GM21423 (cell line): ENCODE data around the gene SNX24.
A peak's percentile ranks its signal among the peaks of the same experiment; 100 is the strongest.
"Not testable (repeated sequence)": the region's sequence is repeated elsewhere in the genome, so short reads cannot be mapped to it uniquely, and the experiment has no call there.

Experiments
- ATAC-seq: cut with Tn5 transposase; IDR thresholded peaks from one replicate; pipeline ENCODE4 v1.9.1; 2021; ENCODE audit warnings: mild to moderate bottlenecking, moderate library complexity; ENCODE audit not compliant: unreplicated experiment

The SNX24 gene

GRCh38 chr5:122870219-122870856 lies 24.9 kb downstream of the SNX24 start:
- ATAC-seq, result no peak

GRCh38 chr5:122871661-122872060 lies 26.2 kb downstream of the SNX24 start:
- no peak for ATAC-seq

- no peak for ATAC-seq
Observed at GRCh38 chr5:122874179-122874875, 28.9 kb downstream of the SNX24 start.

- peak; percentile 59 for ATAC-seq
Observed at GRCh38 chr5:122877518-122877917, 32.1 kb downstream of the SNX24 start.

- no peak for ATAC-seq
Observed at GRCh38 chr5:122879076-122879475, 33.7 kb downstream of the SNX24 start.

- no peak for ATAC-seq
Observed at GRCh38 chr5:122880170-122880689, 34.8 kb downstream of the SNX24 start.

GRCh38 chr5:122880749-122881148 lies 35.3 kb downstream of the SNX24 start:
- ATAC-seq, result peak; percentile 72

GRCh38 chr5:122882831-122883230 lies 37.4 kb downstream of the SNX24 start:
- peak; percentile 56 for ATAC-seq

- ATAC-seq, result no peak
Observed at GRCh38 chr5:122885045-122885517, 39.7 kb downstream of the SNX24 start.

- ATAC-seq, result no peak
Observed at GRCh38 chr5:122885891-122886290, 40.5 kb downstream of the SNX24 start.

- no peak for ATAC-seq
Observed at GRCh38 chr5:122895141-122895540, 49.7 kb downstream of the SNX24 start.

GRCh38 chr5:122896598-122897282 lies 51.3 kb downstream of the SNX24 start:
- ATAC-seq, result no peak

- no peak for ATAC-seq
Observed at GRCh38 chr5:122897283-122897602, 51.8 kb downstream of the SNX24 start.

GRCh38 chr5:122901346-122901745 lies 55.9 kb downstream of the SNX24 start:
- ATAC-seq, result no peak

GRCh38 chr5:122902263-122902662 lies 56.9 kb downstream of the SNX24 start:
- no peak for ATAC-seq

- no peak for ATAC-seq
Observed at GRCh38 chr5:122906768-122907167, 61.4 kb downstream of the SNX24 start.

- no peak for ATAC-seq
Observed at GRCh38 chr5:122907276-122907675, 61.9 kb downstream of the SNX24 start.

GRCh38 chr5:122908108-122908507 lies 62.7 kb downstream of the SNX24 start:
- no peak for ATAC-seq

GRCh38 chr5:122908662-122909061 lies 63.2 kb downstream of the SNX24 start:
- ATAC-seq, result no peak

GRCh38 chr5:122909470-122910100 lies 64.2 kb downstream of the SNX24 start:
- ATAC-seq, result no peak

- ATAC-seq, result not testable (repeated sequence)
Observed at GRCh38 chr5:122913436-122913835, 68.0 kb downstream of the SNX24 start.
